Activated CD8-positive, alpha-beta T cell treated with anti-CD3 and anti-CD28 coated beads, Interleukin-2, amount 10 ng/mL, durations not matched to agents 7 days and 5 days (primary cell): ENCODE results near the gene GLIS1. TPM values are rescaled to one million over a fixed set of nuclear protein-coding genes. Genes with fewer than 3 reads are reported as not detected.

ENCODE experiments used
- ATAC-seq: fragments of 150-1000 bp; cut with Tn5 transposase; one replicate; pipeline ENCODE4 v1.10.0; 2021; ENCODE audit warnings: moderate library complexity
- CTCF ChIA-PET: fragments of 350-600 bp; sonication (Branson Sonifier 250); formaldehyde crosslinking; loops from one replicate; lab custom pipeline; 2021; ENCODE audit warnings: antibody characterized with exemption; lab: Charles Lee
- POLR2A ChIA-PET: fragments of 350-600 bp; sonication (Branson Sonifier 250); formaldehyde crosslinking; loops from one replicate; lab custom pipeline; 2021; ENCODE audit warnings: antibody characterized with exemption; lab: Charles Lee
- DNase-seq: peaks from one replicate; pipeline ENCODE4 v3.0.0-alpha.2; 2020
- H3K27ac Mint-ChIP-seq: one replicate; pipeline ENCODE4 v1.8.0; 2021; ENCODE audit warnings: mild to moderate bottlenecking, mixed read lengths
- H3K27me3 Mint-ChIP-seq: one replicate; pipeline ENCODE4 v1.8.0; 2021; ENCODE audit warnings: low read depth, mixed read lengths
- H3K36me3 Mint-ChIP-seq: one replicate; pipeline ENCODE4 v1.8.0; 2021; ENCODE audit warnings: low read depth, mixed read lengths
- H3K4me1 Mint-ChIP-seq: one replicate; pipeline ENCODE4 v1.8.0; 2021; ENCODE audit warnings: low read depth, mixed read lengths
- H3K4me3 Mint-ChIP-seq: one replicate; pipeline ENCODE4 v1.8.0; 2021; ENCODE audit warnings: mild to moderate bottlenecking, mixed read lengths
- H3K9me3 Mint-ChIP-seq: one replicate; pipeline ENCODE4 v1.8.0; 2022; ENCODE audit warnings: mixed read lengths; ENCODE audit not compliant: insufficient read depth
- total RNA-seq, 2 experiments: library from RNA; stranded (reverse); gene quantifications; one replicate each; pipeline ENCODE4 v1.2.3, GENCODE V29; 2021

Gene GLIS1
- total RNA-seq, 2 experiments from 2014 or later, result not detected

DNA sequence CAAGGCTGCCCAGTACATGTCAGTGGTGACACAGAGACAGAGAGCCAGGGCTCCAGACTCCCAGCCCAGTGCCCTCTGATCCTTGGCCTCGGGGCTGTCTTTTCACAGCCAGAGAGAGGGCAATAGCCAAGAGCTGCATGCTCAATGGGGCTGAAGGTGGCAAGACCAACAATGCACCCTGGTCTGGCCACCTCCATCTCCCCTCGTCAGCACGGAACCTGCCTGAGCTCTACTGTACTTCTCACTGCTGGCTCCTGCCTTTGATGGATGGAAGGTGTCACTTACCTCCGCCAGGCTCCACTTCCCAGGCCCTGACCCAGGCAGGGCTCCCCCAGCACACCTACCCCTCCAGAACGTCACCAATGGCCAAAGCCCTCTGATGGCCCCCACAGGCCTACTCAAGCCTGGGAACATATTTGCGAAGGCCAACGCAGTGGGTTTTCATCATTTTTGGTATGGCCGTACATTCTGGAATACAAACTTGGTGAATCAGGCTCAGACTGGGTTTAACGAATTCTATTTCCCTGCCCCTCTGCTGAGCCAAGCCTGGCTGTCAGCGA lies 191.7 kb downstream of the GLIS1 start:
- Mint-ChIP-seq H3K36me3 (no peaks in the 10 kb centered on the region), H3K9me3 (no peaks in the 10 kb centered on the region), H3K4me1 (no peaks in the 10 kb centered on the region), H3K27me3 (no peaks in the 10 kb centered on the region), H3K27ac (no peak overlapping the region), H3K4me3 (no peak overlapping the region)
- no peak for ATAC-seq
- no peak for DNase-seq
- CTCF ChIA-PET, result no interaction called here
- POLR2A ChIA-PET, result no interaction called here

GRCh38 chr1:53546409-53547155 lies 192.4 kb downstream of the GLIS1 start:
- no peak for DNase-seq
- POLR2A ChIA-PET, result no interaction called here
- Mint-ChIP-seq H3K4me1 (no peaks in the 10 kb centered on the region), H3K27me3 (no peaks in the 10 kb centered on the region), H3K36me3 (no peaks in the 10 kb centered on the region), H3K27ac (no peak overlapping the region), H3K4me3 (no peak overlapping the region), H3K9me3 (no peaks in the 10 kb centered on the region)
- CTCF ChIA-PET, result no interaction called here
- ATAC-seq, result no peak

DNA sequence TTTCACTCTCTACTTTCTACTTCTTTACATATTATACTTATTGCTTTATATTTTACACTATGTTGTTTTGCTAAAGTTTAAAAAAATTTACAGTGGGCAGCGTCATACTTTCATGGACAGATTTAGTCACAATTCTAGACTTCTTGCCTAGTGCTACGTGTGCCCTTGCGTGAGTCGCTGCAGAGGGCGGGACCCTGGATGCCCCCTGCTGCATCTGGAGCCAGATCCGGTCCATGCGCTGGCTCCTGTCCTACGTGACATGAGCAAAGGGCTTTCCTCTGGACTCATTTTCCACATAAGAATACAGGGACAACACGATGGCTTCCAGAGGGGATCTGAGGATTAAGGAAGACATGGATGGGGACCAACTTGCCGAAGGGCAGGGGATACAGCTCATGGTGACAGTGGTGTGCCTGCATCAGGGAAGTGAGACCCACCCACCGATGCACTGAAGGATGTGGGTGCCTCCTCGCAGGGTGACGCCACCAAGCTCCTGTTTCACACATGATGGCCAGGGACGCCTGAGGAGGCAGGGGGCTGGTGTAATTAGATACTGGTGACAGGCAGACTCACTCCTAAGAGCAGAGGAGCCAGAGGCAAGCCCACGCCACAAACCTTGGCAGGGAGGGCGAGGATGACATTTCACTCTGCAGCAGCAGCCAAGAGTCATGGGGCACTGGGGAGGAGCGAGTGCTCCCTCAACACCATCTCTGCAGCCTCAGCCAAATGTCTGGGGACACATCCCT lies 193.1 kb downstream of the GLIS1 start:
- no peak for DNase-seq

DNA sequence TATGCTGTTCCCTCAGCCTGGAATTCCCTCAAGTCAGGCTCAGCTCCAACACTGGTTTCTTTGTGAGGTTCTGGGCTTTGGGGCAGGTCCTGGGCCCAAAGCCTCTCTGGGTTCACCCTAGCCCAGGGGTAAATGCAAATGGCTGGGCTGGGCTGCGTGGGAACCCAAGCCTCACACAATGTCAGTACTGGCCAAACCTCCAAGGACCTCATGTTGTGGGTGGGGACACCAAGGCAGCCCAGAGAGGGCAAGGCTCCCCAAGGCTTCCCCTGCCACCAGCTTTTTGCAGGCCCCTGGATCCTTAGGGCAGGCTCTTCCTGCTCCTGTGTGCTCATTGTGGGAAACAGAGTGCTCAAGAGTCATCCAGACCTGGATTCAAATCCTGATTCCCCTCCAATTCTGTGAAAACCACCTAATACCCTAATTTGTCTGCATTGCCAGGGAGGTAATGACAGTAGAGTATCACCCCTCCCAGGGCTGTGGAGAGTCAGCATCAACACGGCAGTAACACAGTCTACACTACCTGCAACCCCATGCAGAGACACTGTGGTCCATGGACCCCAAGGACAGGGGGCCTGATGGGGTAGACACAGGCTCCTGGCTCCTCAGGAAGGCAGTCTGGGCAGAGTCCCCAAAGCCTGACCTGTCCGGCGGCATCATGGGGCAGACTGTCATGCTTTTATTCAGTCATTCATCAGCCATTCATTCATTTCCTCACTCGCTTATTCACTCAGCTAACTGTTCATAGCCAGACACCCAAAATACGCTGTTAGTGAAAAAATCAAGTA lies 194.0 kb downstream of the GLIS1 start:
- ChIA-PET POLR2A (no interaction called here), CTCF (no interaction called here)
- no peaks in the 10 kb centered on the region for H3K4me1 Mint-ChIP-seq
- H3K4me3 Mint-ChIP-seq, result no peak overlapping the region
- ATAC-seq, result no peak
- no peaks in the 10 kb centered on the region for H3K9me3 Mint-ChIP-seq
- H3K27ac Mint-ChIP-seq, result no peak overlapping the region
- no peak for DNase-seq
- H3K36me3 Mint-ChIP-seq, result no peaks in the 10 kb centered on the region
- H3K27me3 Mint-ChIP-seq, result no peaks in the 10 kb centered on the region

More for the DNA sequence above, 193.1 kb downstream of the GLIS1 start:
- Mint-ChIP-seq H3K27ac (no peak overlapping the region), H3K4me1 (no peaks in the 10 kb centered on the region), H3K27me3 (no peaks in the 10 kb centered on the region), H3K9me3 (no peaks in the 10 kb centered on the region), H3K4me3 (no peak overlapping the region), H3K36me3 (no peaks in the 10 kb centered on the region)
- no peak for ATAC-seq
- ChIA-PET CTCF (no interaction called here), POLR2A (no interaction called here)

DNA sequence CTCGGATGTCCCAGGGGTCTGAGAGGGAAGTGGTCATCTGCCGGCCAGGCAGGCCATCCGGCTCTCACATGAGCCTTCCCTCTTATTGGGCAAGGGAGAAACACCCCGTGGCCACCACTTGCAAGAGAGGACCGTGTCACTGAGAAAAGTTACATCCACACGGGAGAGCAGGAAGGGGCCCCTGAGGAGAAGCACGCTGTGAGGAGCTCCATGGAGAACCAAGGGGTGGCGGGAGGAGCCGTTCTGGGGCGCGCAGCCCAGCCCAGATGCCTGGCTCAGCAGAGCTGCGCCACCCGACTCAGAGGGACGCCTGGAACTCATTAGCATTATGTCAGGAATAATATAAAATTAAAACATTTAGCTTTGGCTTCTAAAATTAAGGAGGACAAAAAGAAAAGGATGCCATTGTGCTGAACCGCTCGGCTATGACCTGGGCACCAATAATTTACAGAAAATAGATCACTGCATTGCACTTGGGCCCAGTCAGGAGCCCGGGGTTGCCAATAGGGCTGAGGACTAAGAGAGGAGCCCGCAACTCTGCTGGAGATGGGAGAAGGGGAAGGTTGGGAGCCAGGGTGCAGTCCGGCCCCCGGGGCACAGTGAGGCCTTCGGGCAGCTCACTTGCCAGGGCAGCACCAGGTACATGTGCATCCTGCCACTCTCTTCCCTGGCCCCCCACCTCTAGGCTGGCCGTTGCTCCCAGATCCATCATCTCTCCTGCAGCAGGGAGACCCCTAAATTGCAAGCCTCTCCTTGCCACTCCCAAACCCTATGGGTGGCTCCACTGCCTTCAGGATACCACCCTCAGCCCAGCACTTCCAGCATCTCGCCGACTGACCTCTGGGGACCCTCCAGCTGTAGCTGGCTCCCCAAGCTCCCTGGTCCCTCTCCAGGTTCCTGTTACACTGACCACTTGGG lies 194.9 kb downstream of the GLIS1 start:
- no peak for DNase-seq
- no peaks in the 10 kb centered on the region for H3K27me3 Mint-ChIP-seq
- no peaks in the 10 kb centered on the region for H3K9me3 Mint-ChIP-seq
- no peaks in the 10 kb centered on the region for H3K36me3 Mint-ChIP-seq
- no peak for ATAC-seq
- H3K4me3 Mint-ChIP-seq, result no peak overlapping the region
- no peaks in the 10 kb centered on the region for H3K4me1 Mint-ChIP-seq
- H3K27ac Mint-ChIP-seq, result no peak overlapping the region
- ChIA-PET POLR2A (no interaction called here), CTCF (no interaction called here)

- no peaks in the 10 kb centered on the region for H3K36me3 Mint-ChIP-seq
- no peak for ATAC-seq
- CTCF ChIA-PET, result no interaction called here
- POLR2A ChIA-PET, result no interaction called here
- no peaks in the 10 kb centered on the region for H3K27me3 Mint-ChIP-seq
- no peaks in the 10 kb centered on the region for H3K4me1 Mint-ChIP-seq
- no peak for DNase-seq
- no peaks in the 10 kb centered on the region for H3K9me3 Mint-ChIP-seq
- H3K4me3 Mint-ChIP-seq, result no peak overlapping the region
- no peak overlapping the region for H3K27ac Mint-ChIP-seq
Measured at GRCh38 chr1:53543130-53543777, 195.7 kb downstream of the GLIS1 start.

DNA sequence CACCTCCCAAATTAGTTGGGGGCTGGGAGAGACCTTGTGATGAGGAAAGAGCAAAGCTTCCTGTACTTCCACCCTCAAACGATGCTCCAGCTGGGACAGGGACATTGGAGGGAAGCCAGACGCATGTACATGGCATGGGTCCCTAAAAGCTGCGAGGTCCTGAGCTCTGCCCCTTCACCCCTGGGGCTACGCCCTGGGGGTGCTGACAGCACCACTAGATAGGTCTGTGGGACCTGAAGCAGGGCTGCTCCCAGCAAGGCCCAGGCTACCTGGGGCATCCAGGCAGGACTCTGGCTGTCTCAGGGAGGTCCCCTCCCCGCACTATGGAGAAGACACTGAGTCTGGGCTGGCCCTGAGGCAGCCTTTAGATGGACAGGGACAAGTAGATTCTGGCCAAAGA lies 196.4 kb downstream of the GLIS1 start:
- Mint-ChIP-seq H3K36me3 (no peaks in the 10 kb centered on the region), H3K4me3 (no peak overlapping the region), H3K27ac (no peak overlapping the region), H3K4me1 (no peaks in the 10 kb centered on the region), H3K9me3 (no peaks in the 10 kb centered on the region), H3K27me3 (no peaks in the 10 kb centered on the region)
- ATAC-seq, result no peak
- ChIA-PET POLR2A (no interaction called here), CTCF (no interaction called here)
- DNase-seq, result no peak

- DNase-seq (peak; percentile 35), ATAC-seq (peak; percentile 69)
- Mint-ChIP-seq H3K27me3 (no peaks in the 10 kb centered on the region), H3K4me3 (no peak overlapping the region), H3K36me3 (no peaks in the 10 kb centered on the region), H3K4me1 (no peaks in the 10 kb centered on the region), H3K27ac (no peak overlapping the region), H3K9me3 (no peaks in the 10 kb centered on the region)
- ChIA-PET POLR2A (no interaction called here), CTCF (interaction anchor here (0.7 kb wide), 1 partner anchor 303 kb away, joined by 3 read pairs; no protein-coding TSS in a partner anchor)
Measured at GRCh38 chr1:53541761-53542550, 197.0 kb downstream of the GLIS1 start.

DNA sequence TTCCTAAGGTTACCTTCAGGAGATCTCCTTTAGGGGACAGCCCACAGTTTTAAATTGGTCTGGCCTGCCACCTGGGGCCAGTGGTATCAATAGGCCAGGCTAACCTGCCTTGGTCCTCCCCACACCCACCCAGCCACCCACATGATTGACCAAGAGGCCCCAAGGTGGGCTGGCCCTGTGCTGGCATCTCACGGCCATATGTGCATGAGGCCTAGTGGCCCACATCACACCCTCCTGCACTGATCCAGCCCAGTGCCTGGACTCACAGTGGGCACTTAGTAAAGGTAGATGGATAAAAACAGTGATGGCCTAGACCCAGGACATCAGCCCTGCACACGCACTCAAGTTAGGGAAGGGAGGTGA lies 197.7 kb downstream of the GLIS1 start:
- Mint-ChIP-seq H3K4me3 (no peak overlapping the region), H3K4me1 (no peaks in the 10 kb centered on the region), H3K27ac (no peak overlapping the region), H3K36me3 (no peaks in the 10 kb centered on the region), H3K9me3 (no peaks in the 10 kb centered on the region), H3K27me3 (no peaks in the 10 kb centered on the region)
- POLR2A ChIA-PET, result no interaction called here
- CTCF ChIA-PET, result no interaction called here
- ATAC-seq (no peak), DNase-seq (no peak)

DNA sequence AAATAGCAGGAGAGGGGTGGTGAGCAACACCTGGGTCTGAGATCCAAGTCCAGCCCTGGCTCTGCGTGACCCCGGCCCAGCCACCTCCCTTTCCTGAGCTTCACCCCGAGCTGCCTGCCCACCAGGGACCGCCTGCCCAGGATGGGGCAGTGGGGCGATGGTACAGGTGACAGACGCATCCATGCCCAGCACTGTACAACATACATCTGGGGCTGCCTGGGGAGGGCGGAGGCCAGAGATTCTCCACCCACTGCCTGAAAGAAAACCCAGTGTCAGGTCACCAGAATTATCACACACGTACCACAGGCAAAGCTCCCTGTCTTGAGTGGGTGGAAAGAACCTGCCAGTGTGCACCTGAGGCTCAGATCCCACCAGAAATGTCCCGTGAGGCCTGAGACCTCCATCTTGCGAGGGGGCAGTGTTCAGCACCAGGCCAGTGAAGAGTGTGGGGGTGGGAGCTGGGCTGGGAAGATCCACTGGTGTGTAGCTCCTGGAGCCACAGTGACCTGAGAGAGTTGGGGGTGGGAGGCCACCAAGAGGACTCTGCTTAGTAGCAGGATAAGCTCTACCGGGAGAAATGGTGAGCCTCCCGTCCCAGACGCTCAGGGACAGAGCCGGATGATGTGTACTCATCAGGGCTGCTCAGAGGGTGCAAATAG lies 198.2 kb downstream of the GLIS1 start:
- ATAC-seq (no peak), DNase-seq (no peak)
- Mint-ChIP-seq H3K9me3 (no peaks in the 10 kb centered on the region), H3K4me3 (no peak overlapping the region), H3K27ac (no peak overlapping the region), H3K27me3 (no peaks in the 10 kb centered on the region), H3K36me3 (no peaks in the 10 kb centered on the region), H3K4me1 (no peaks in the 10 kb centered on the region)
- CTCF ChIA-PET, result no interaction called here
- POLR2A ChIA-PET, result no interaction called here
